Panc1 (cell line): ENCODE results near the gene TANC1. TPM values are rescaled to one million over a fixed set of nuclear protein-coding genes. Genes with fewer than 3 reads are reported as not detected.

Experiments used
- ATAC-seq: fragments of 200-7000 bp; cut with Tn5 transposase; 2 replicates; pipeline ENCODE4 v1.9.1; 2020; ENCODE audit warnings: mild to moderate bottlenecking, moderate library complexity
- BruUV-seq: library from RNA; stranded (reverse); fragments of 400-500 nt; replicated peaks from 2 replicates; lab custom pipeline; 2021; lab: Mats Ljungman, UMichigan
- CTCF ChIA-PET: fragments of 300-600 bp; sonication (Branson Sonifier 250); formaldehyde crosslinking; loops from one replicate; lab custom pipeline; 2022; ENCODE audit warnings: antibody characterized with exemption; lab: Charles Lee
- POLR2A ChIA-PET: fragments of 300-600 bp; sonication (Branson Sonifier 250); formaldehyde crosslinking; loops from one replicate; lab custom pipeline; 2022; ENCODE audit warnings: antibody characterized with exemption; lab: Charles Lee
- DNase-seq: peaks from one replicate; pipeline ENCODE4 v3.0.0-alpha.2; 2010; ENCODE audit warnings: low read depth, low spot score
- H3K27ac ChIP-seq: 2 replicates; pipeline ENCODE4 v1.5.1; 2011; ENCODE audit warnings: mild to moderate bottlenecking, low read length, inconsistent platforms
- H3K27me3 ChIP-seq: fragments of 200-500 bp; sonication (Bioruptor generic); 2 replicates; pipeline ENCODE4 v1.6.0; 2014; ENCODE audit warnings: low read length, inconsistent platforms; ENCODE audit not compliant: control insufficient read depth, insufficient read depth
- H3K36me3 ChIP-seq: fragments of 200-500 bp; sonication (Bioruptor generic); 2 replicates; pipeline ENCODE4 v1.5.1; 2014; ENCODE audit warnings: inconsistent platforms, mild to moderate bottlenecking, low read length, moderate library complexity; ENCODE audit not compliant: control insufficient read depth, insufficient read depth
- H3K4me1 ChIP-seq: 2 replicates; pipeline ENCODE4 v1.5.1; 2011; ENCODE audit warnings: inconsistent platforms, mild to moderate bottlenecking, low read length, moderate library complexity; ENCODE audit not compliant: control insufficient read depth, insufficient read depth
- H3K4me3 ChIP-seq, 2 experiments: 2 replicates each; pipeline ENCODE4 v1.5.1; 2011 to 2012; ENCODE audit warnings: low read depth in 2 of 2, low read length in 2 of 2, mild to moderate bottlenecking in 2 of 2, inconsistent platforms in 1 of 2, moderate library complexity in 1 of 2
- H3K9me3 ChIP-seq: fragments of 200-500 bp; sonication (Bioruptor generic); 2 replicates; pipeline ENCODE4 v1.5.1; 2014; ENCODE audit warnings: low read depth, mild to moderate bottlenecking, inconsistent platforms, low read length, moderate library complexity; ENCODE audit not compliant: control insufficient read depth, insufficient read depth
- POLR2AphosphoS5 ChIP-seq: IDR thresholded peaks from 2 replicates; pipeline ENCODE4 v1.6.1; 2012; ENCODE audit warnings: mild to moderate bottlenecking, low read depth, low read length, moderate library complexity
- SIN3A ChIP-seq: IDR thresholded peaks from 2 replicates; pipeline ENCODE4 v1.6.1; 2012; ENCODE audit warnings: low read depth, mild to moderate bottlenecking, low read length, moderate library complexity, borderline replicate concordance; ENCODE audit not compliant: insufficient read depth
- TCF7L2 ChIP-seq: IDR thresholded peaks from 2 replicates; pipeline ENCODE4 v1.6.1; 2011; ENCODE audit warnings: mild to moderate bottlenecking, low read depth, low read length, inconsistent platforms
- in situ Hi-C: cut with HindIII; loops from 2 replicates; pipeline ENCODE4 v1.10.0; 2016; ENCODE audit warnings: low sequenced_read_pairs, low pct_unique_long_range_greater_than_20kb
- intact Hi-C: fragments of 100-400 bp; cut with micrococcal nuclease; formaldehyde crosslinking; loops from one replicate; pipeline ENCODE4 v1.10.0; 2022; ENCODE audit not compliant: unreplicated experiment
- total RNA-seq: library from RNA; stranded (reverse); gene quantifications from one replicate; pipeline ENCODE4 v1.2.1, GENCODE V29; 2021; ENCODE audit not compliant: unreplicated experiment
- TF ChIP-seq, protein P1 (sequence below), 2 experiments: IDR thresholded peaks; 2 replicates each; pipeline ENCODE4 v1.6.1; 2011 to 2012; ENCODE audit warnings: low read depth in 2 of 2, control low read depth in 1 of 2, low read length in 1 of 2, mild to moderate bottlenecking in 1 of 2, moderate library complexity in 1 of 2; ENCODE audit not compliant: insufficient read depth in 1 of 2
- TF ChIP-seq, protein P2 (sequence below): fragments of 450-650 bp; IDR thresholded peaks from 2 replicates; pipeline ENCODE4 v1.5.1; 2017; ENCODE audit warnings: mild to moderate bottlenecking

The TANC1 gene
- total RNA-seq, 1 experiment from 2014 or later, result 44.3 TPM

DNA sequence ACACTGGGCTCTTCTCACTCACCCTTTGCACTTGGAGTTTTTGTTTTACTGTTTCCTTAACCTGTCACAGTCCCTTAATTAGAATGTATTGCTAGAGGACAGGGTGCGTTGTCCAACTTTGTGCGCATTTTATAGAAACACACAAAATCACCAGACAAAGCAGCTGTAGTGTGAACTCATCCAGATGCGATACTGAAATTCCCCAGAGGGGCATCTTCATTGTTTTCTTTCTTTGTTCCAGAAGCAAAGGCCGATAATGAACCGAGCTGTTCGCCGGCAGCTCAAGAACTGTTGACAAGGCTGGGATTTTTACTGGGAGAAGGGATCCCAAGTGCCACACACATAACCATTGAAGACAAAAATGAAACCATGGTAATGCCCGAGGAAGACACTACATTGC is 180.5 kb downstream of the TANC1 start:
- POLR2A ChIA-PET, result no interaction called here
- TF ChIP-seq, protein P1, sequence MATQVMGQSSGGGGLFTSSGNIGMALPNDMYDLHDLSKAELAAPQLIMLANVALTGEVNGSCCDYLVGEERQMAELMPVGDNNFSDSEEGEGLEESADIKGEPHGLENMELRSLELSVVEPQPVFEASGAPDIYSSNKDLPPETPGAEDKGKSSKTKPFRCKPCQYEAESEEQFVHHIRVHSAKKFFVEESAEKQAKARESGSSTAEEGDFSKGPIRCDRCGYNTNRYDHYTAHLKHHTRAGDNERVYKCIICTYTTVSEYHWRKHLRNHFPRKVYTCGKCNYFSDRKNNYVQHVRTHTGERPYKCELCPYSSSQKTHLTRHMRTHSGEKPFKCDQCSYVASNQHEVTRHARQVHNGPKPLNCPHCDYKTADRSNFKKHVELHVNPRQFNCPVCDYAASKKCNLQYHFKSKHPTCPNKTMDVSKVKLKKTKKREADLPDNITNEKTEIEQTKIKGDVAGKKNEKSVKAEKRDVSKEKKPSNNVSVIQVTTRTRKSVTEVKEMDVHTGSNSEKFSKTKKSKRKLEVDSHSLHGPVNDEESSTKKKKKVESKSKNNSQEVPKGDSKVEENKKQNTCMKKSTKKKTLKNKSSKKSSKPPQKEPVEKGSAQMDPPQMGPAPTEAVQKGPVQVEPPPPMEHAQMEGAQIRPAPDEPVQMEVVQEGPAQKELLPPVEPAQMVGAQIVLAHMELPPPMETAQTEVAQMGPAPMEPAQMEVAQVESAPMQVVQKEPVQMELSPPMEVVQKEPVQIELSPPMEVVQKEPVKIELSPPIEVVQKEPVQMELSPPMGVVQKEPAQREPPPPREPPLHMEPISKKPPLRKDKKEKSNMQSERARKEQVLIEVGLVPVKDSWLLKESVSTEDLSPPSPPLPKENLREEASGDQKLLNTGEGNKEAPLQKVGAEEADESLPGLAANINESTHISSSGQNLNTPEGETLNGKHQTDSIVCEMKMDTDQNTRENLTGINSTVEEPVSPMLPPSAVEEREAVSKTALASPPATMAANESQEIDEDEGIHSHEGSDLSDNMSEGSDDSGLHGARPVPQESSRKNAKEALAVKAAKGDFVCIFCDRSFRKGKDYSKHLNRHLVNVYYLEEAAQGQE (IDR thresholded peaks at IDR 0.05; ENCODE audit: insufficient read depth in 1 of 2, low read depth in 2 of 2, low read length in 1 of 2), result no peak
- TF ChIP-seq SIN3A (no peak), POLR2AphosphoS5 (no peak), TCF7L2 (no peak)
- TF ChIP-seq, protein P2, sequence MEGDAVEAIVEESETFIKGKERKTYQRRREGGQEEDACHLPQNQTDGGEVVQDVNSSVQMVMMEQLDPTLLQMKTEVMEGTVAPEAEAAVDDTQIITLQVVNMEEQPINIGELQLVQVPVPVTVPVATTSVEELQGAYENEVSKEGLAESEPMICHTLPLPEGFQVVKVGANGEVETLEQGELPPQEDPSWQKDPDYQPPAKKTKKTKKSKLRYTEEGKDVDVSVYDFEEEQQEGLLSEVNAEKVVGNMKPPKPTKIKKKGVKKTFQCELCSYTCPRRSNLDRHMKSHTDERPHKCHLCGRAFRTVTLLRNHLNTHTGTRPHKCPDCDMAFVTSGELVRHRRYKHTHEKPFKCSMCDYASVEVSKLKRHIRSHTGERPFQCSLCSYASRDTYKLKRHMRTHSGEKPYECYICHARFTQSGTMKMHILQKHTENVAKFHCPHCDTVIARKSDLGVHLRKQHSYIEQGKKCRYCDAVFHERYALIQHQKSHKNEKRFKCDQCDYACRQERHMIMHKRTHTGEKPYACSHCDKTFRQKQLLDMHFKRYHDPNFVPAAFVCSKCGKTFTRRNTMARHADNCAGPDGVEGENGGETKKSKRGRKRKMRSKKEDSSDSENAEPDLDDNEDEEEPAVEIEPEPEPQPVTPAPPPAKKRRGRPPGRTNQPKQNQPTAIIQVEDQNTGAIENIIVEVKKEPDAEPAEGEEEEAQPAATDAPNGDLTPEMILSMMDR, result no peak
- no TSS peak for BruUV-seq
- Histone ChIP-seq H3K4me1 (no peaks in the 10 kb centered on the region), H3K9me3 (no peaks in the 10 kb centered on the region), H3K4me3 (no peak overlapping the region), H3K27me3 (no peaks in the 10 kb centered on the region), H3K27ac (no peak overlapping the region), H3K36me3 (peaks cover 8% of the 10 kb centered on the region; the same call in 1 of the 2 replicates)
- no peak for ATAC-seq
- in situ Hi-C loops, result no loop called here
- CTCF ChIA-PET, result no interaction called here
- no peak for DNase-seq
- intact Hi-C loops, result no loop called here

DNA sequence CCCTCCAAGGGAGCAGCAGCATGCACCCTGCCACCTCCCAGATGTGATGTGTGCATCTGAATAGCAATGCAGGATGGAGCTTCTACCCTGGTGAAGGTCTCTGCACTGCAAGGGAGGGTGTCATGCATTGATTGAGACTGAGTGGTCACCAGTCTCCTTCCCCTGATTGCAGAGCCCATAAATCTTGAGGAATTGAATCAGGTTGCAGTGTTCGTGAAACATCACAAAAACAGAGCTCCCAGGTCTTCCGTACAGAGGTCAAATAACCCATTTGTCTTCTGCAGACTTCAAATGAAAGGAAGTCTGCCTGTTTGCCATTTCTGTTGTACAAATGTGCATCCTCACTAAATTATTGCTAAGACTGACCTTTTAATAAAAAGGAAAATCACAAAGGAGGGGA is 181.3 kb downstream of the TANC1 start:
- POLR2A ChIA-PET, result no interaction called here
- no peaks in the 10 kb centered on the region for H3K4me1 ChIP-seq
- BruUV-seq, result no TSS peak

More for the DNA sequence above, 181.3 kb downstream of the TANC1 start:
- H3K4me3 ChIP-seq, result no peak overlapping the region
- peaks cover 8% of the 10 kb centered on the region; the same call in 1 of the 2 replicates for H3K36me3 ChIP-seq
- TF ChIP-seq SIN3A (no peak), TCF7L2 (no peak), POLR2AphosphoS5 (no peak)
- TF ChIP-seq, protein P2, result no peak
- TF ChIP-seq, protein P1 (IDR thresholded peaks at IDR 0.05; ENCODE audit: insufficient read depth in 1 of 2, low read depth in 2 of 2, low read length in 1 of 2), result no peak
- in situ Hi-C loops, result no loop called here
- ATAC-seq, result no peak
- no peaks in the 10 kb centered on the region for H3K27me3 ChIP-seq
- DNase-seq, result no peak
- intact Hi-C loops, result no loop called here
- H3K9me3 ChIP-seq, result no peaks in the 10 kb centered on the region
- H3K27ac ChIP-seq, result no peak overlapping the region
- CTCF ChIA-PET, result no interaction called here
